HepG2 (cell line): ENCODE data around the gene CDK11A. TPM values are rescaled to one million over a fixed set of nuclear protein-coding genes. Genes with fewer than 3 reads are reported as not detected.

Experiments
- ARID4A ChIP-seq: sonication (generic); formaldehyde crosslinking; IDR thresholded peaks from 2 replicates; pipeline ENCODE4 v1.5.0; 2020; ENCODE audit warnings: mild to moderate bottlenecking, missing genetic modification reagents, borderline replicate concordance
- ATF7-NPFF ChIP-seq: sonication (generic); formaldehyde crosslinking; IDR thresholded peaks from 2 replicates; pipeline ENCODE4 v1.8.1; 2023; ENCODE audit warnings: mild to moderate bottlenecking, low read depth, missing genetic modification reagents, moderate library complexity
- IKZF5 ChIP-seq: IDR thresholded peaks from 2 replicates; pipeline ENCODE4 v1.6.1; 2018; ENCODE audit warnings: missing genetic modification reagents, mild to moderate bottlenecking, missing compliant biosample characterization
- KAT8 ChIP-seq: IDR thresholded peaks from 2 replicates; pipeline ENCODE4 v1.6.1; 2016; ENCODE audit warnings: missing genetic modification reagents, missing compliant biosample characterization
- MYC ChIP-seq: sonication (generic); formaldehyde crosslinking; IDR thresholded peaks from 2 replicates; pipeline ENCODE4 v1.9.0; 2021; ENCODE audit warnings: missing genetic modification reagents, borderline replicate concordance
- NR2F1 ChIP-seq, 2 experiments: fragments of 450-650 bp in 1 of 2; formaldehyde crosslinking in 1 of 2; IDR thresholded peaks; 2 replicates each; pipeline versions ENCODE4 v1.5.0 to v1.6.1; 2016 to 2020; ENCODE audit warnings: mild to moderate bottlenecking in 1 of 2, missing compliant biosample characterization in 1 of 2, missing genetic modification reagents in 1 of 2, moderate library complexity in 1 of 2
- RFXAP ChIP-seq: sonication (generic); formaldehyde crosslinking; IDR thresholded peaks from 2 replicates; pipeline ENCODE4 v1.4.0; 2020; ENCODE audit warnings: missing genetic modification reagents, borderline replicate concordance
- SALL2 ChIP-seq: sonication (generic); formaldehyde crosslinking; IDR thresholded peaks from 2 replicates; pipeline ENCODE4 v1.8.1; 2023; ENCODE audit warnings: mild to moderate bottlenecking, missing genetic modification reagents, inconsistent platforms
- SKI ChIP-seq: fragments of 450-650 bp; IDR thresholded peaks from one replicate; pipeline ENCODE4 v1.6.1; 2018; ENCODE audit warnings: mild to moderate bottlenecking; ENCODE audit not compliant: partially characterized antibody
- TEAD3 ChIP-seq: optimal IDR thresholded peaks from 2 replicates; pipeline ENCODE3; 2016; ENCODE audit warnings: borderline replicate concordance
- ZBTB4 ChIP-seq: sonication (generic); formaldehyde crosslinking; IDR thresholded peaks from 2 replicates; pipeline ENCODE4 v1.4.0; 2020; ENCODE audit warnings: missing genetic modification reagents, mild to moderate bottlenecking, borderline replicate concordance
- ZNF605 ChIP-seq: sonication (generic); formaldehyde crosslinking; IDR thresholded peaks from 2 replicates; pipeline ENCODE4 v1.8.0; 2022; ENCODE audit warnings: mild to moderate bottlenecking, missing genetic modification reagents
- ZNF609 ChIP-seq: sonication (generic); formaldehyde crosslinking; IDR thresholded peaks from 2 replicates; pipeline ENCODE4 v1.4.0; 2020; ENCODE audit warnings: mild to moderate bottlenecking, missing genetic modification reagents, borderline replicate concordance
- polyA plus RNA-seq, 8 experiments: library from polyadenylated mRNA; depleted of rRNA in 3 of 8; stranded (reverse) in 7 of 8; unstranded in 1 of 8; fragments of >200 nt; fragmentation: Illumina TruSeq in 4 of 8; extraction: Trizol in 4 of 8; gene quantifications; 2 replicates each; pipeline versions ENCODE4 v1.2.1 to v1.2.3, GENCODE V29; 2011 to 2016; ENCODE audit warnings: low read depth in 4 of 8, missing spikeins in 1 of 8, mixed read lengths in 1 of 8; ENCODE audit not compliant: insufficient read depth in 1 of 8
- total RNA-seq, 5 experiments: library from RNA; depleted of rRNA; stranded (reverse); fragments of >200 nt; fragmentation: Illumina TruSeq; extraction: Trizol; gene quantifications; 2 replicates each; pipeline ENCODE4 v1.2.3, GENCODE V29; 2016; ENCODE audit warnings: low read depth in 1 of 5

CDK11A gene
- total and polyA plus RNA-seq, 2 of the 13 experiments (the other 11 are each of a cell fraction or from before 2014, with no cell fraction given) = 11.2 to 17.9 TPM

GRCh38 chr1:1768249-1768992 lies 44.3 kb upstream of the CDK11A start (continued):
- TF ChIP-seq ZNF605 (peak; percentile 64; the same call in 1 of the 2 replicates), KAT8 (peak; percentile 34; the same call in 1 of the 2 replicates), SKI (no peak), IKZF5 (CRISPR knock-in tag) (peak; percentile 67; the same call in 1 of the 2 replicates), MYC (CRISPR knock-in tag) (0 out of 2 replicates have a peak, but pooled peaks have one; percentile 20), RFXAP (CRISPR knock-in tag) (peak; percentile 46; the same call in 1 of the 2 replicates), TEAD3 (CRISPR knock-in tag) (peak; percentile 18), SALL2 (CRISPR knock-in tag) (no peak), ARID4A (CRISPR knock-in tag) (peak; percentile 27; the same call in 1 of the 2 replicates), ZBTB4 (CRISPR knock-in tag) (no peak), ZNF609 (CRISPR knock-in tag) (0 out of 2 replicates have a peak, but pooled peaks have one; percentile 26), NR2F1 (CRISPR knock-in tag; IDR thresholded peaks at IDR 0.05) (peak; percentile 31 to 34; a peak in 2 of 4 replicates), ATF7-NPFF (CRISPR knock-in tag) (no peak)
